ENCODE data around the gene ARHGAP23.

DNA sequence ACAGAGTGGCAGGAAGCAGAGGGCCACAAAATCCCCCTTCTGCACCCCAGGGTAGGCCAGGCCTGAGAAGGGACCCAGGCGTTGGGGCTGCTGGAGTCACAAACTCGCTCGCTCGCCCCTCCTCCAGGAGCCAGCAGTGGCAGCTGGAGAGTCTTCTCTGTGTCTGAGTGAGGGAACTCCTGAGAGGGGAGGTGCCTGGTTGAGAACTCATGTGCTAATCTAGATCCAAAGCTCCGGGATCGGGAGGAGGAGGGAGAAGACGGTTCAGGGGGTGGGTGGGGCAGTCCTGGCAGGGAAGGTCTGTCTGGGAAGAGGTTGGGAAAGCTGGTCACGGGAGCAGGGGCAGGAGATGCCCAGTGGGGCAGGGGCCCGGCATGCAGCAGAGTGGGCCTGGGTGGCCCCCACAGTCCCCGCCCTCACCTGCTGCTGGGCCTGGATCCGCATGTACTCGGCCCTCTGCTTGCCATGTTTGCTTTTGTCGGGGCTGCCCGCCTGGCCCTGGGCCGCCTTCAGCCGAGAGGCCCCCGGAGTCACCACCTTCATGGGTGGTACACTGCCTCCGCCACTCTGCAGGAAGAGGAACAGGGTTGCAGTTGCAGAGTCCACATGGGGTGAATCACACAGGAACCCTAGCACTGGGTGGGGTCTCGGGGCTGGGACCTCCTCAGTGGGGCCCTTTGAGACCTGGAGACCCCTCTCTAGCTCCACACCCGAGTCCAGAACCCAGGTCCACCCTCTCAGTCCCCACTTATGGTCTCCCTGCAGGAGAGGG lies 115.3 kb downstream of the ARHGAP23 start:
- TF ChIP-seq POLR2A (IDR thresholded peaks at IDR 0.05) = no peak
- TF ChIP-seq, protein P1, sequence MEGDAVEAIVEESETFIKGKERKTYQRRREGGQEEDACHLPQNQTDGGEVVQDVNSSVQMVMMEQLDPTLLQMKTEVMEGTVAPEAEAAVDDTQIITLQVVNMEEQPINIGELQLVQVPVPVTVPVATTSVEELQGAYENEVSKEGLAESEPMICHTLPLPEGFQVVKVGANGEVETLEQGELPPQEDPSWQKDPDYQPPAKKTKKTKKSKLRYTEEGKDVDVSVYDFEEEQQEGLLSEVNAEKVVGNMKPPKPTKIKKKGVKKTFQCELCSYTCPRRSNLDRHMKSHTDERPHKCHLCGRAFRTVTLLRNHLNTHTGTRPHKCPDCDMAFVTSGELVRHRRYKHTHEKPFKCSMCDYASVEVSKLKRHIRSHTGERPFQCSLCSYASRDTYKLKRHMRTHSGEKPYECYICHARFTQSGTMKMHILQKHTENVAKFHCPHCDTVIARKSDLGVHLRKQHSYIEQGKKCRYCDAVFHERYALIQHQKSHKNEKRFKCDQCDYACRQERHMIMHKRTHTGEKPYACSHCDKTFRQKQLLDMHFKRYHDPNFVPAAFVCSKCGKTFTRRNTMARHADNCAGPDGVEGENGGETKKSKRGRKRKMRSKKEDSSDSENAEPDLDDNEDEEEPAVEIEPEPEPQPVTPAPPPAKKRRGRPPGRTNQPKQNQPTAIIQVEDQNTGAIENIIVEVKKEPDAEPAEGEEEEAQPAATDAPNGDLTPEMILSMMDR (IDR thresholded peaks at IDR 0.05) = no peak
